Right cardiac atrium (tissue), 5 donors: Measurements from ENCODE around the gene ZNF280A. TPM values are rescaled to one million over a fixed set of nuclear protein-coding genes. Genes with fewer than 3 reads are reported as not detected.
A peak's percentile ranks its signal among the peaks of the same experiment; 100 is the strongest.
"Not testable (repeated sequence)": the region's sequence is repeated elsewhere in the genome, so short reads cannot be mapped to it uniquely, and the experiment has no call there.

ENCODE experiments used
- ATAC-seq, 2 donors: fragments of 200-7000 bp; cut with Tn5 transposase; one replicate each; pipeline versions ENCODE4 v1.8.0 to v1.9.1; 2020; ENCODE audit warnings: moderate library complexity in 2 of 2, mild to moderate bottlenecking in 1 of 2
- DNase-seq, 3 donors: peaks; one replicate each; pipeline ENCODE4 v3.0.0-alpha.2; 2020
- H3K27ac ChIP-seq: one replicate; pipeline ENCODE4 v1.5.1; 2013; ENCODE audit warnings: mild to moderate bottlenecking, low read length, control low read depth, moderate library complexity
- H3K27me3 ChIP-seq: one replicate; pipeline ENCODE4 v1.6.1; 2013; ENCODE audit not compliant: control insufficient read depth, insufficient read depth
- H3K4me1 ChIP-seq: one replicate; pipeline ENCODE4 v1.6.1; 2013; ENCODE audit warnings: low read length; ENCODE audit not compliant: control insufficient read depth, insufficient read depth
- H3K4me3 ChIP-seq: one replicate; pipeline ENCODE4 v1.5.1; 2013; ENCODE audit warnings: low read length, control low read depth
- H3K9me3 ChIP-seq: one replicate; pipeline ENCODE4 v1.6.1; 2013; ENCODE audit warnings: low read length; ENCODE audit not compliant: control insufficient read depth
- WGBS: extraction: QIAGEN DNeasy Blood & Tissue Kit; methylation state at CpG from one replicate; pipeline ENCODE4 v1.1.7; 2013; 5-methylcytosine and 5-hydroxymethylcytosine counted together
- intact Hi-C, 4 donors: fragments of 100-400 bp; cut with DNase I; formaldehyde crosslinking; loops; one replicate each; pipeline versions ENCODE4 v1.11.0 to v1.14.0; 2022 to 2023
- polyA plus RNA-seq: library from polyadenylated mRNA; stranded (reverse); fragments of 200-250 nt; gene quantifications from one replicate; pipeline ENCODE4 v1.2.3, GENCODE V29; 2013
- total RNA-seq, 4 donors: library from RNA; stranded (reverse); fragmentation: NEBNext Ultra II Directional; extraction: Animal tissue kit (Norgen Biotek cat#: 25700); gene quantifications; one replicate each; pipeline ENCODE4 v1.2.1, GENCODE V29; 2021
- donor health status: healthy with polysubstance abuse.
- donor health status: DM: no; HTN: yes; CAD: no.
- donor health status: DM: no; HTN: no; CAD: no.
- donor health status: DM: no; HTN: yes; CAD: no; lungs with severe emphysema.
- donor health status: DM: yes; HTN: yes; CAD: no.

The ZNF280A gene
- total and polyA plus RNA-seq, 5 donors, result not detected

DNA sequence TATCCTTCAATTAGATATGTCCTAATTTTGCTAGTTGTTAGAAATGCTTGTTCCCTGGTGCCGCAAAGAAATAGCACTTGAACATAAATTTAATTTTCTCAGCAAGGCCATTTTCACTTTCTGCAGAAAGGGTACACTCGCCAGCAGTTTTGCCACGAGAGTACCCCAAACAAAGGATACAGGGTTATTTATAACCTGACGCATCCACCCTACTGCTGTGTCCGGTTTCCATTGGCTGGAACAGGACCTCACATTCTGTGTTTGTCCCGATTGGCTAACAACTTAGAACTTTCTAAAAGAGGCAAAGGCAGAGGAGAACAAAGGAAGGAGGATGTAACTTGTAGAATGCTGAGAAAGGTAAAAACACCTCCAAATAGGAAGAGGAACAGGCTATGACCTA is 10.2 kb downstream of the ZNF280A start:
- intact Hi-C loops, ATAC-seq, H3K27ac ChIP-seq, H3K9me3 ChIP-seq, H3K27me3 ChIP-seq, H3K4me3 ChIP-seq, H3K4me1 ChIP-seq, DNase-seq: not testable (repeated sequence)
- WGBS, result 95% methylated on average over 6 of the region's 6 CpGs

DNA sequence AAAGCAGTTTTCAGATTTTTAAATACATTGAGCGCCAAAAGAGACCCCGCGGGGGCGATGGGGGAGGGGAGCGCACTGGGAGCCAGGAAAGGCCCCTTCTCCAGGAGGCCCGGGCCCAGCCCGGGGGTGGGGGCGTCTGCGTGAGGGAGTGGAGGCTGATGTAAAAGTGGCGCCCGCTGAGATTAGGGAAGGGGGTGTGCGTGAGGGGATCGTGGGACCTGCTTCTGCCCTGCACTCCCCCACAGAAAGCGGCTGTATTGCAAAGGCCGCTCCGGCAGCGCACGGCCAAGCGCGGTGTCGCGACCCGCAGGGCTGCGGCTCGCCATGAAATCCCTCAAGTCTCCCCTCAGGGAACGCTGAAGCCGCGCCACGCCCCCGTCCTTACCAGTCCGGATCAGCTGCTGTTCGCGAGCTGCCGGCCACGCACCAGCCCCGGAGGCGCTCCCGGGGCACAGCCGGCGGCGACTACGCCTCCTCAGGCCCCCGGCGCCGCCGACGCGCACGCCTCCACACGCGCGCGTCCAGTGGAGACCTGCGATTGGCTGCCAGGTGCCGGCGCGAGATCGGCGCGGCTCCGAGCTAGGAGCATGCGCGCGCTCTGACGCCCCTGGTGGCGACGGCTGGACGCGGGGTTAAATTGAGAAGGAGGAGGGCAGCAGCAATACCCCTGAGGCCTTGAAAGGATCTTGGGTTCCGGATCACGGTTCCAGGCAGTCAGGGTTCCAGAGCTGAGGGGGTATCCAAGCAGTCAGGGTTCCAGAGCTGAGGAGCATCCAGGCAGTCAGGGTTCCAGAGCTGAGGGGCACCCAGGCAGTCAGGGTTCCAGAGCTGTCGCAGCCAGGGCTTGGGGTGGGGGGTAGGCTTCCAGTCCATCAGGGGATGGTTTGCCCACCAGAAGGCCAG is 11.5 kb downstream of the ZNF280A start, which contains the start of gene ZNF280B:
Gene ZNF280B, minus strand, starts transcription at position 469 of the 903 bp plus-strand sequence. CDS start 19,344 bp downstream, outside the sequence.
- H3K4me3 ChIP-seq, result peak within 1 kb of the TSS; percentile 43
- no peaks in the 10 kb centered on the region for H3K4me1 ChIP-seq
- intact Hi-C loops, result no loop called here
- DNase-seq, result peak; percentile 67 to 87 (median 83)
- no peaks in the 10 kb centered on the region for H3K27me3 ChIP-seq
- no peaks in the 10 kb centered on the region for H3K9me3 ChIP-seq
- WGBS, result 3% methylated on average over 72 of the region's 72 CpGs
- peak; percentile 94 to 98 for ATAC-seq
- H3K27ac ChIP-seq, result no peak within 1 kb of the TSS

DNA sequence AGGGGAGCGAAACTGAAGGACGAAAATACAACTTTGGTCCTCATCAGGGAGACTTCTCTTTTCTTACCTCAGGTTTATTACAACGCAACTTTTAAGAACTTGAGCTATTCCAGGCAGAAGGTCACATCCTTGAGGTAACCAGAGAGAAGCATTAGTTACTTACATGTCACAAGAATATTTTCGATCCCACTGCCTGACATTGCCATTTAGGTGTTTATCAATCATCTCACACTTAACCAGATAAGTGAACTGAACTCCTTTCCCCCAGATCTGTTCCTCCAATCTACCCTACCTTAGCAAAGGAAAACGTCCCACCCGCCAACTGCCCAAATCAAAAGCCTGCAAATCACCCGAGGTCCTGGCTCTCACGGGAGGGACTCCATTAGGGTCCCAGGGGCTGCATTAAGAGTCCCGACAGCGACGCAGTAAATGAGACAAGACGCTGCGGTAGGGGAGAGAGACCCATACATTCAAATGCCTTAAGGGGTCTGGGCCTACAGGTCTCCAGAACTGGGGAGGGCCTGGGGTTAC is 12.3 kb downstream of the ZNF280A start:
- DNase-seq (no peak), ATAC-seq (peak in 1 of 2 donors; percentile 42)
- Histone ChIP-seq H3K4me3 (peak overlapping the region; percentile 43), H3K4me1 (no peaks in the 10 kb centered on the region), H3K27ac (no peak overlapping the region), H3K9me3 (no peaks in the 10 kb centered on the region), H3K27me3 (no peaks in the 10 kb centered on the region)
- WGBS, result 33% methylated on average over 13 of the region's 13 CpGs
- intact Hi-C loops, result no loop called here

DNA sequence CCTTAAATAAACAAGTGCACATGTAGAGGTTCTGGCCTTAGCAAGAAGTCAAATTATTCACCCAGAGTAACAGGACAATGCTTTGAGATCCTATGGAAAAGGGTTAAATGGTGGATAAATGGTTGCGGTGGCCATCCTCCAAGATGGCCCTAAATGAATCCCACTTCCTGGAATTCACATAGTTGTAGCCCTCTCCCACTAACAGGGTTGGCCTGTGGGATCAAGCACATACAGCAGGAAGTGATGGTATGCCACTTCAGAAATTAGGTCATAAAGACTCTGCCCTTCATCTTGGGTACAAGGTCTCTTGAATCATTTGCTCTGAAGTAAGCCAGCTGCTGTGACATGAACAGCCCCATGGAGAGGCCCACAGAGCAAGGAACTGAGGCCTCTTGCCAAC is 13.3 kb downstream of the ZNF280A start:
- no peak for DNase-seq
- ATAC-seq, result no peak
- H3K27me3 ChIP-seq, result no peaks in the 10 kb centered on the region
- H3K27ac ChIP-seq, result no peak overlapping the region
- H3K4me3 ChIP-seq, result no peak overlapping the region
- intact Hi-C loops, result no loop called here
- H3K4me1 ChIP-seq, result no peaks in the 10 kb centered on the region
- no peaks in the 10 kb centered on the region for H3K9me3 ChIP-seq
- 96% methylated on average over 1 of the region's 1 CpG for WGBS

DNA sequence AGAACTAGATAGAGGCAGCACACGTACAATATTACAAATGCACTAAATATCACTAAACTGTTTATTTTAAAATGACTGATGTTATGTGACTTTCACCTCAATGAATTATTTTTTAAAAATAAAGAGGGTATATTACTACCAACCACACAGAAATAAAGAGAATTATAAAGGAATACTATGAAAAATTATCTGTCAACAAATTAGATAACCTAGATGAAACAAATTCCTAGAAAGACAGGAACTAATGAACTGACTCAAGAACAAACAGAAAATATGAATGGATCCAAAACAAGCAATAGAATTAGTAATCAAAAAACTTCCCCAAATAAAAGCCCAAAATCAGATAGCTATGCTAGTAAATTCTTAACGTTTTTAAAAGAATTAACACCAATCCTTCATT is 21.8 kb downstream of the ZNF280A start:
- no peak for DNase-seq
- Histone ChIP-seq H3K27me3 (no peaks in the 10 kb centered on the region), H3K9me3 (no peaks in the 10 kb centered on the region), H3K4me1 (no peaks in the 10 kb centered on the region), H3K27ac (no peak overlapping the region), H3K4me3 (no peak overlapping the region)
- no peak for ATAC-seq
- intact Hi-C loops, result no loop called here
- WGBS, result 73% methylated on average over 2 of the region's 2 CpGs

DNA sequence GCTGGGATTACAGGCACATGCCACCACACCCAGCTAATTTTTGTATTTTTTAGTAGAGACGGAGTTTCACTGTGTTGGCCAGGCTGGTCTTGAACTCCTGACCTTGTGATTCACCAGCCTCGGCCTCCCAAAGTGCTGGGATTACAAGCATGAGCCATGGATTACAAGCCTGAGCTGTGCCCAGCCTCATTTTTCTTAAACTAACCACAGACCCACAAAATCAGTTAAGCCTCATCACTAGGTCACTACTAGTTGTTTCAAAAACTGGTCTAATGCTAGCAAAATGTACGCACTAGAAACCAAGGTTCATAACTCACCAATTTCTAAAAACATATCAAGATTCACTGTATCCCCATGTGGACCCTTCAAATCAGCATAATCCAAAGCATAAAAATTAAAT is 28.5 kb downstream of the ZNF280A start:
- H3K4me1 ChIP-seq, H3K4me3 ChIP-seq, H3K27ac ChIP-seq, ATAC-seq, DNase-seq, H3K9me3 ChIP-seq, H3K27me3 ChIP-seq, intact Hi-C loops: not testable (repeated sequence)
- WGBS, result 95% methylated on average over 3 of the region's 3 CpGs

DNA sequence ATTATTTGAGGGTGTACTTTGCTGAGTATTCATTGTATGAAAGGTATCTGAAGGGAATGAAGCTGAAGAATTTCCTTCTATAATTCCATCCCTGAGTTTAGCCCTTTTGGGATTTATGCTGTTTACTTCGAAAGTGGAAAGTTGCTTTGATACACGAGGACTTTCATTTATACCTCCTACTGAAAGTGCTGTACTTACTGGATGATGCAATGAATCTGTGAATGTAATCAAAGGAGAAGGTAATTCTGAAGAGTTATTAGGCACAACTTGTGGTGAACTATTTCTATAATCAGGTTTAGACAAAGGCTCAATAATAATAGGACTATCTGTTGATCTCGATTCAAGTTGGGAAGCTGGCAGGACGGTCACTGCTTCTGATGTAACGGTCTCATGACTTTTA is 31.3 kb downstream of the ZNF280A start:
- no peak overlapping the region for H3K4me3 ChIP-seq
- H3K27ac ChIP-seq, result no peak overlapping the region
- intact Hi-C loops, result no loop called here
- WGBS, result 92% methylated on average over 5 of the region's 5 CpGs
- H3K4me1 ChIP-seq, result no peaks in the 10 kb centered on the region
- ATAC-seq, result no peak
- no peaks in the 10 kb centered on the region for H3K27me3 ChIP-seq
- no peaks in the 10 kb centered on the region for H3K9me3 ChIP-seq
- DNase-seq, result no peak

DNA sequence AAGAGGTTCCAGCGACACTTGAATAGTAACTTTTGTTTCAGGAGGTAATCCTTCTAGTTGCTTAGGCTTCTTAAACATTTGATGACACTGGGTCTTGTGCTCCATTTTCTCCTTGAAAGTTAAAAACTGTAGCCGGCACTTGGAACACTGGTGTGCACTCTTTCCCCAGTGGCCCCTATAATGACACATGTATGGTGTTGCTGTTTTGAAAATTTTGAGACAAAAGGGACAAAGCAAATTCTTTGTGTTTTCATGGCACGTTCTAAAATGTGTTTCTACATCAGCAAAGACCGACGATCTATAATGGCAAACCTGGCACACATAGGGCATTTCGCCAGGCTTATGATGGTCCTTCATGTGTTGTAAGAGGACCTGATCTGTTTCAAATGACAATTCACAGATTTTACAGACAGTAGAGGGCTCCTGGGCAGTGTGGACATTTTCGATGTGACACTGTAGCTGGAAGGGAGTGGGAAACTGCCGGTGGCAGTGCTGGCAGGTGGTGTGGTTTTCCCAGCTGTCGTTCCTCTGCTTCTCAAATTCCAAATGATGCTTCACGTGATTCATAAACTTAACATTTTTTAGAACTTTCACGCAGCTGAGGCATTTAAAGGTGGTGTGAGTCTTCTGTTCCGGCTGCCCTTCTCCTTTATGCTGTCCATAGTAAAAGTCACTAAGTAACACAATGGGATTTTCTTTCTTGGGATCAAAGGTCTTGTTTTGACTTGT is 32.0 kb downstream of the ZNF280A start:
- H3K9me3 ChIP-seq, result no peaks in the 10 kb centered on the region
- H3K4me1 ChIP-seq, result no peaks in the 10 kb centered on the region
- 91% methylated on average over 12 of the region's 12 CpGs for WGBS
- ATAC-seq, result no peak
- H3K4me3 ChIP-seq, result no peak overlapping the region
- no peak overlapping the region for H3K27ac ChIP-seq
- intact Hi-C loops, result no loop called here
- H3K27me3 ChIP-seq, result no peaks in the 10 kb centered on the region
- no peak for DNase-seq

DNA sequence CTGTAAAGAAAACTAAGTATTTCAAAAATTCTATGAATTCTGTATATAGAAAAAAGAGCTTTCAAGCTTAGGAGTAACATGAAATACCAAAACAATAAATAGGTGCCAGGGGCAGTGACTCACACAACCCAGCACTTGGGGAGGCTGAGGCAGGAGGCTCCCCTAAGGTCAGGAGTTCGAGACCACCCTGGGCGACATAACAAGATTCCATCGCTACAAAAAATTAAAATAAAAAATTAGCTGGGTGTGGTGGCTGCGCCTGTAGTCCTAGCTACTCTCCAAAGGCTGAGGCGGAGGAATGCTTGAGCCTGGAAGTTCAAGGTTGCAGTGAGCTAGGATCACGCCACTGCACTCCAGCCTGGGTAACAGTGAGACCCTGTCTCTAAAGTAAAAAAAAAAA is 33.0 kb downstream of the ZNF280A start:
- H3K27ac ChIP-seq, result no peak overlapping the region
- no peaks in the 10 kb centered on the region for H3K9me3 ChIP-seq
- intact Hi-C loops, result no loop called here
- ATAC-seq, result no peak
- DNase-seq, result no peak
- no peak overlapping the region for H3K4me3 ChIP-seq
- WGBS, result 95% methylated on average over 6 of the region's 6 CpGs
- H3K27me3 ChIP-seq, result no peaks in the 10 kb centered on the region
- H3K4me1 ChIP-seq, result no peaks in the 10 kb centered on the region

DNA sequence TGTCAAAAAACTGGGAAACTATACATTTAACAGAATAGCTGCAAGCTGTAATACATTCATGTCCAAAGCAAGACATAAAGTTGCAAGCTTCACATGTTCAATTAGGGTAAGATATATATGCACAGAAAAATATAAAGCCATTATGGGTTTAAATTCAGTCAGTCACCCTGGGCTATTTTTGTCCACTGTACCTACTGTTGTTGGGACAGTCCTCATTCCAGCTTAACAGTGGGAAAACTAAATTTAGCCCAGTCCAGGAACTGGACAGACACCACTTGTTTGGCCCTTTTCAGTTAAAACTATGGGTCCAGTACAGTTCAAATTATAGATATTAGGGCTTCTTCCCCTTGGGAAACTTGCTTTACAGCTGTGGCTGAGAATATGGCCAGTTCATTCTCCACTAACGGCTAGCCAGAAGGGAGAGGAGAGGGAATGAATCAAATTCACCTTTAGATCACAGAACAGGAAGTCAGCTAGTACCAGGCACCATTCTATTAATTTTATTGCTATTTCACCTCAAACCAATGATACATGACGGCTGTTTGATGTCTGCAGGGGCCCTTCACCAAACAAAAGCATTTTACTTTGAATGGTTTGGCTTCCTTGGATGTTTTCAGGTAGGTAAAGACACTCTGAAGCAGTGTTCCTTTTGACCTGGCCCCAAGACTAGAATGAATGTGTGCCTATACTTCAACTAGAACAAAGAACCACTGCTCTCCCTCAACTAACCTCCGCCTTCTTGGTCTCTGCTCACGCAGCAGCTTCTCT is 33.8 kb downstream of the ZNF280A start:
- Histone ChIP-seq H3K4me3 (no peak overlapping the region), H3K9me3 (no peaks in the 10 kb centered on the region), H3K27ac (peak overlapping the region; percentile 16), H3K27me3 (no peaks in the 10 kb centered on the region), H3K4me1 (no peaks in the 10 kb centered on the region)
- intact Hi-C loops, result no loop called here
- DNase-seq, result no peak
- WGBS, result 82% methylated on average over 4 of the region's 4 CpGs
- ATAC-seq, result peak in 1 of 2 donors; percentile 24
